Stomach smooth muscle (tissue), 2 donors: ENCODE data around the gene DNLZ.

Source experiments
- H3K27ac ChIP-seq: one replicate; pipeline ENCODE4 v1.7.0; 2013; ENCODE audit warnings: mild to moderate bottlenecking, low read length, inconsistent platforms
- H3K27me3 ChIP-seq, 2 donors: one replicate each; pipeline ENCODE4 v1.7.0; 2013; ENCODE audit warnings: low read length in 2 of 2; ENCODE audit not compliant: insufficient read depth in 2 of 2, control insufficient read depth in 1 of 2
- H3K36me3 ChIP-seq, 2 donors: one replicate each; pipeline ENCODE4 v1.7.0; 2013; ENCODE audit warnings: low read length in 2 of 2; ENCODE audit not compliant: control insufficient read depth in 2 of 2, insufficient read depth in 2 of 2
- H3K4me1 ChIP-seq: one replicate; pipeline ENCODE4 v1.7.0; 2013; ENCODE audit warnings: low read length; ENCODE audit not compliant: control insufficient read depth, insufficient read depth
- H3K4me3 ChIP-seq, 2 donors: one replicate each; pipeline ENCODE4 v1.7.0; 2013; ENCODE audit warnings: low read length in 2 of 2
- H3K9ac ChIP-seq, 2 donors: one replicate each; pipeline ENCODE4 v1.7.0; 2013; ENCODE audit warnings: low read length in 2 of 2, mild to moderate bottlenecking in 1 of 2
- H3K9me3 ChIP-seq, 2 donors: one replicate each; pipeline ENCODE4 v1.7.0; 2013; ENCODE audit warnings: low read length in 2 of 2; ENCODE audit not compliant: control insufficient read depth in 2 of 2
- donor health status: healthy.
- donor health status: Pancreatic carcinoma.

Gene DNLZ

DNA sequence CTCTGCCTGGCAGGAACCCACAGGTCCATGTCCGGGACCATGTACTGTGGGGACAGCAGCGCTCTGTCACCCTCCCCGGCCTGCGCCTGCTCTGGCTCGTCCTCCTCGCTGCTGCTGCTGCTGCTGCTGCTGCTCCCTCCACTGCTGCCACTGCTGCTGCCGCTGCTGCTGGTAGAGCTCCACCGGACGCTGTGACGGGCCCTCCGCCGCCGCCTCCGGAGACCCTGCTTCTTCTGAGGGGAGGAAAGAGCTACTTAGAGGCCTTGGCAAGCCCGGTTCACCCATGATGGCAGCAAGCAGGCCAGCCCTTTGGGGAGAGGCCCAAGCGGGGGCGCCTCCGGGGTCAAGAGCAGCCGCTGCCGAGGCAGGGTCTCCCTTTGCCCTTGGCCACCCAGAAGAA, 19.9 kb upstream of the DNLZ start:
- Histone ChIP-seq H3K36me3 (peaks cover 23 to 29% of the 10 kb centered on the region in 2 donors), H3K9ac (no peak overlapping the region), H3K4me1 (no peaks in the 10 kb centered on the region), H3K4me3 (no peak overlapping the region), H3K9me3 (no peaks in the 10 kb centered on the region), H3K27ac (no peak overlapping the region), H3K27me3 (no peaks in the 10 kb centered on the region)

DNA sequence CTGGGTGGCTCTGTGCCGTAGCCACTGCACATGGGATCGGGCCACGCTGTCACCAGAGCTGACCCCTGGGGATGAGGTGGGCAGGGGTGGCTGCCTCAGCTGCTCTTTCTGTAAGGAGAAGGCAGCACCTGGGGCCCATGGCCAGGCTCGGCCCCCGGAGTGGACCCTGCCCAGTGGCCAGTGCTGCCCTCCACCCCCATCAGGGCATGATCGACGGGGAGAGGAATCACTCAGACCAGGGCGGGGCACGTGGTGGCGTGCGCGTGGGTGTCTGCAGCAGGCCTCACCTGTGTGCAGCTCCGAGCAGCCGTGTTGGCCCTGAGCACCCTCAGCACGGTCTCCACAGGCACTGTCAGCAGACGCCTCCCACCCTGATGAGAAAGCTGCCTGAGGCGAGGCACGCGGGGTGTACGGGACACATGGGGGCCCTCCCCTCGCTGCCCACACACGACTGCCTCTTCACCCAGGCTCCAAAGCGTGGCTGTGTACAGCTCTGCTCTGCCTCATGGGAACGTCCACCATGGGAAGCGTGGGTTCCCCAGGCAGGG, 18.5 kb upstream of the DNLZ start:
- Histone ChIP-seq H3K36me3 (peaks cover 12 to 19% of the 10 kb centered on the region in 2 donors), H3K27ac (no peak overlapping the region), H3K9me3 (no peaks in the 10 kb centered on the region), H3K9ac (no peak overlapping the region), H3K4me1 (no peaks in the 10 kb centered on the region), H3K4me3 (no peak overlapping the region), H3K27me3 (no peaks in the 10 kb centered on the region)

DNA sequence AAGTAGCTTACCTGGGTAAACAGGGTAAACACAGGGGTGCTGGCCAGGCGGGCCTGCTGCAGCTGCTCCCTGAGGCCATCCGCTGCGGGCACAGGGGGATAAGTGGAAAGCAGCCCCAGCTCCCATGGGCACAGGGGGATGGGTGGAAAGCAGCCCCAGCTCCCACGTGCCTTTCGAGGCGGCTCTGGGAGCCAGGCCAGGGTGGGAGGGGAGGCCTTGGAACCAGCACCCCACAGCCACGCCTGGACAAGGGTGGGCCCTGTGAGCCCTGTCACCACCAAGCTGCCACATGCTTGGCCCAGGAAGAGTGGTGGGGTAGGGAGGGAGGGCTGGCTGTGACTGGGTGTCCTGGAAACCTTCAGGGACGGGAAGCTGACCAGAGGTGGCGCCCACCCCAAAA, 17.8 kb upstream of the DNLZ start:
- Histone ChIP-seq H3K4me1 (no peaks in the 10 kb centered on the region), H3K36me3 (peaks cover 10 to 19% of the 10 kb centered on the region in 2 donors), H3K27me3 (no peaks in the 10 kb centered on the region), H3K9ac (no peak overlapping the region), H3K27ac (no peak overlapping the region), H3K9me3 (no peaks in the 10 kb centered on the region), H3K4me3 (no peak overlapping the region)

DNA sequence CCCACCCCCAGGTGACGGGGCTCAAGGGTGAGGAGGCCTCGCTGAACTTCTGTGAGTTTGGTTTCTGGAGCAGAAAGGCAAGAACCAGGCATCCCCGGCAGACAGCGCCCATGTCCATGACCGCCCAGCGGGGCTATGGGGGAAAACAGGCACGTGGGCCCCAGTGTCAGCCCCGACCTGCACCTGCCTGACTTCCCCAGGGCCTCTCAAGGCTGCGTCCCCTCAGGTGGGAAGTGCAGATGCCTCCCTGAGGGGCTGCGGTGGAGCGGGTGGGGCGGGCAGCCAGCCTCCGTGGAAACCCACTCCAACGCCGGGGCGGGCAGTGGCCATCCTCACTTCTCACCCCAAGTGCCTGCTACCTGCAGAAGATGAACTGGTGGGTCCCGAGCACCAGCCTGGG, 16.8 kb upstream of the DNLZ start:
- Histone ChIP-seq H3K27me3 (no peaks in the 10 kb centered on the region), H3K27ac (no peak overlapping the region), H3K4me1 (peaks cover 2% of the 10 kb centered on the region), H3K9me3 (no peaks in the 10 kb centered on the region), H3K4me3 (no peak overlapping the region), H3K36me3 (peaks cover 7 to 17% of the 10 kb centered on the region in 2 donors), H3K9ac (no peak overlapping the region)

DNA sequence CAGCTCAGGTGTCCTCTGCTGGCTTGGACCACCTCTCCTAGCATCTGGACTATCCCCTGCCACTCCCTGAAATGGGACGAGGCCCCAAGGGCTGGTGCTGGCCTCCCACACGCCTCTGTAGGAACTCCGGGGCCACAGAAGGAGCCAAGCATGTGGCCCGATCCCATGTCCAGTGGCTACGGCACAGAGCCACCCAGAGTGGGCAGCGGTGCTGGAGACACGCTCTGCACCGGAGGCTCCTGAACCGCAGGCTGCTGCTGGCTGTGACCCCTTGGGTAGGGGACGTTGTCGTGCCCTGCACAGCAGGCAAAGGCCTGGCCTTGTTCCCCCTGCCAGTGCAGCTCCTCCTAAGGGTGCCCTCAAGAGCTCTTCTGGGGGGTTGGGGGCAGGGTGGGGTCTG, 16.3 kb upstream of the DNLZ start:
- Histone ChIP-seq H3K4me1 (peaks cover 2% of the 10 kb centered on the region), H3K36me3 (peaks cover 7 to 14% of the 10 kb centered on the region in 2 donors), H3K27ac (no peak overlapping the region), H3K9me3 (no peaks in the 10 kb centered on the region), H3K9ac (no peak overlapping the region), H3K27me3 (no peaks in the 10 kb centered on the region), H3K4me3 (no peak overlapping the region)

DNA sequence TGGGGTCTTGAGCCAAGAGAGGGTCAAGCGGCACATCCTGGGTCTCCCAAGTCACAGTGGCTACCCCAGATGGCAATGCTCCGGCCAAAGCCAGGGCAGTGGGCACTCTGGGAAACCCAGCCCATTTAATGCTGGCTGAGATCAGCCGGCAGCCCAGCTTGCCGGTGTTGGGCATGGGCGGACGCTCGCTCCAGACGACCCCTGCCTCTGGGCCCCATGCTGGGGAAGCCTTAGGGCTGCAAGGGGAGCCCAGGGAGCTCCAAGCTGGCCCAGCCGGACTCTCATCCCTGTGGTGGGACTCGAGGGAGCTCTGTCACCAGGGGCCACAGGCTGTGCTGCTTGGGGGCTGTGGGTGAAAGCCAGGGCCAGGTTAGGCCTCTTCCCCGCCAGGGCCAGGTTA, 15.9 kb upstream of the DNLZ start:
- H3K27me3 ChIP-seq, result no peaks in the 10 kb centered on the region
- peaks cover 2% of the 10 kb centered on the region for H3K4me1 ChIP-seq
- no peak overlapping the region for H3K27ac ChIP-seq
- H3K36me3 ChIP-seq, result peaks cover 7 to 16% of the 10 kb centered on the region in 2 donors
- no peak overlapping the region for H3K9ac ChIP-seq
- no peak overlapping the region for H3K4me3 ChIP-seq
- H3K9me3 ChIP-seq, result no peaks in the 10 kb centered on the region

DNA sequence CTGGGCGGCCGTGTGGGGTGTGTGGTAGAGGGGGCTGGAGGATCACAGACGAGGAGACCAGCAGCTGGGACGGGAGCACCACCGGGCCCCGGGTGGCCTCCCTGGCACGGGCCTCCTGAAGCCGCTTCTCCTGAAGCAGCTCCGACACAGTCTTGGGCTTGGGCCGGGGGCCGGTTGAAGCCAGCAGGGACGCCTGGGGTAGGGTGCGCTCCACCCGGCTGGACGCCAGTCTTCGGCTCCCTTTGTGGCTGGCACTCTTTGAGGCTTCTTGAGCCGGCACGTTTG, 15.4 kb upstream of the DNLZ start:
- Histone ChIP-seq H3K4me3 (no peak overlapping the region), H3K9me3 (no peaks in the 10 kb centered on the region), H3K27me3 (no peaks in the 10 kb centered on the region), H3K9ac (no peak overlapping the region), H3K4me1 (peaks cover 2% of the 10 kb centered on the region), H3K27ac (no peak overlapping the region), H3K36me3 (peaks cover 2 to 16% of the 10 kb centered on the region in 2 donors)

DNA sequence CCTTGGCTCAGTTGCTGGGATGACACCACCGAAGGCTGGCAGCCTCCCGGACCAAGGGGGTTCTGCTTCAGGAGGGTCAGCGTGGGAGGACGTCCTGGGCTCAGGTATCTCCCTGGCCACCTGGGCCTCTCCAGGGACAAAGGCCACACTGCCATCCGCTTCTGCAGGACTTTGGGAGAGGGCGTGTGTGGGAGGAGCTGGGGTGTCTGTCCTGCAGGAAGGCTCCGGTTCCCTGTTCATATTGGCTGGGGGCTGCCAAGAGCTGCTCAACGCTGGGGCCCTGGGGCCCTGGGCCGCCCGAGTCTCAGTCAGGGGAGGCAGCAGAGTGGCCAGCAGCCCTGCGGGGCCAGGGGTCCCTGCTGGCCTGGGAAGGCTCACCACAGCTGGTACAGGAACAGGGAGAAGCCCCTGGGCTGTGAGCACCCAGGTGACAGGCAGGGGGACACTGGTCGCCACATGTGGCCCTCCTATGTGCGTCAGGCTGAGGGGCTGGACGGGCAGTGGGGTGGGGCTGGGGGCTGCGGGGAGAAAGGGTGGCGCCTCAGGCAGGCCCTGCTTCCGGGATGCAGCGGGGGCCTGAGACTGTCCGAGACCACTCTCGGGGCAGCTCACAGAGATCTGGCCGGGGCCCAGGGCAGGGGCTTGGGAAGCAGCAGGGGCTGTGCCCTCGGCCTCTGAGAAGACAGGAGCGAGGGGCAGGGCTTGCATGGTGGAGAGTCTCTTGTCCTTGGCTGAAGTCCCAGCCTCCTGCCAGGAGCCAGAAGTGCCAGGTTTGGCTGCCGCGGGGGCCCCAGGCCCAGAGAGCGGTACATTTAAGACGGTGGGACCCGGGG, 14.8 kb upstream of the DNLZ start:
- Histone ChIP-seq H3K9ac (no peak overlapping the region), H3K27ac (no peak overlapping the region), H3K36me3 (peaks cover 0 to 16% of the 10 kb centered on the region in 2 donors), H3K27me3 (no peaks in the 10 kb centered on the region), H3K4me3 (no peak overlapping the region), H3K9me3 (no peaks in the 10 kb centered on the region), H3K4me1 (peaks cover 2% of the 10 kb centered on the region)

DNA sequence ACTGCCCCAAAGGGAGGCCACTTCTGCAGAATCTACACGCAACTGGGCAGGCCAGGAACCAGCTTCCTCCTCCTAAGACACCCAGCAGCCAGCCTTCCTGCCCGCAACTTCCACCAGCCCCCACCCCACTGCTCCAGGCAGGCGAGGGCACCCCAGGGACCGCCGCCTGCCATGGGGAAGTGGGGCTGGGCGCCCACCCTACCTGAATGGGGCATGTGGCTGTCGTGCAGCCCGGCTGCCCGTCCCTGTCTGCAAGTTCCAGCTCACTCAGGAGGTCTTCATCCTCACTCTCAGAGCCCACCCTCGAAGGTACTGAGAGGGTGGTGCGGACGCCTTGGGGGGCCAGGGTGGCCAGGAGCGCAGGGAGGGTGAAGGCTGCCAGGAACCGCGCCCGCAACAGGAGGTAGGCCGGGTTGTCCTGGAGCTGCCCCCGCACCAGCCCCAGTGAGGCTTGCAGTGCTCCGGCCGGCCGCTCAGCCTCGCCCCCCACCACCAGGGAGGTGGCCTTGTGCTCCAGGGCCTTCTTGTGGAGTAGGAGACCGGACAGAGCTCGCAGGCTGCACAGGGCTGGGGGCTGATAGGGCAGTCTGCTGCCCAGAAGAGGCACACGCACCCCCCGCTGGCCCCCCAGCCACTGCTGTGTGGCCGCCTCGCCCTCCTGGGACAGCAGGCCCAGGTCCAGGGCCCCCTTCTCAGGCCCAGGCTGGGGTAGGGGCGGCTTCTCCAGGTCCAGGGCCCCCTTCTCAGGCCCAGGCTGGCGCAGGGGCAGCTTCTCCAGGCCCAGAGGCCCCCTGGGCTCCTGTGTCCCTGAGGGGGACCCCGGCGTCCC, 14.0 kb upstream of the DNLZ start:
- Histone ChIP-seq H3K27me3 (no peaks in the 10 kb centered on the region), H3K9ac (no peak overlapping the region), H3K9me3 (no peaks in the 10 kb centered on the region), H3K4me1 (peaks cover 7% of the 10 kb centered on the region), H3K27ac (no peak overlapping the region), H3K4me3 (no peak overlapping the region), H3K36me3 (peaks cover 0 to 12% of the 10 kb centered on the region in 2 donors)

DNA sequence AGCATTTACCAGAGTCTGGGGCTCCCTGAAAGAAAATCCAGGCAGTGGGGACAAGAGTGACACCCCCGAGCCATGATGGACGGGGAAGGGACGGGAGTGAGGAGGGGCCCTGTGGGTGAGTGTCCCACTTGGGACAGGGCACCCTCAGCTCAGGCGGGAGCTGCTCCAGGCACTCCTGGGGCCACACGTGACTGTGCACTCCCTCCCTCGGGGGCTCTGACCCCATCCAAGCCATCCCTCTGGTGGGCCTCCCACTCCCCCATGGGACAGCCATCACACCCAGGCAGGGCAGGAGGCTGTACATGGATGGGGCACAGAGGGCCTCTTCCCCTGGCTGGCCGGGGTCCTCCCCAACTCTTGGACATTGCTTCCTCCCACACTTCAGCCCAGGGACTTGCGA, 12.9 kb upstream of the DNLZ start:
- Histone ChIP-seq H3K4me3 (no peak overlapping the region), H3K4me1 (peaks cover 10% of the 10 kb centered on the region), H3K9ac (no peak overlapping the region), H3K27me3 (no peaks in the 10 kb centered on the region), H3K27ac (no peak overlapping the region), H3K9me3 (no peaks in the 10 kb centered on the region), H3K36me3 (peaks cover 0 to 6% of the 10 kb centered on the region in 2 donors)
